HG03196 (cell line): Measurements from ENCODE around the gene NLN.
"Not testable (repeated sequence)": the region's sequence is repeated elsewhere in the genome, so short reads cannot be mapped to it uniquely, and the experiment has no call there.

Source experiments
- ATAC-seq: cut with Tn5 transposase; IDR thresholded peaks from one replicate; pipeline ENCODE4 v1.9.1; 2021; ENCODE audit not compliant: unreplicated experiment

Gene NLN

DNA sequence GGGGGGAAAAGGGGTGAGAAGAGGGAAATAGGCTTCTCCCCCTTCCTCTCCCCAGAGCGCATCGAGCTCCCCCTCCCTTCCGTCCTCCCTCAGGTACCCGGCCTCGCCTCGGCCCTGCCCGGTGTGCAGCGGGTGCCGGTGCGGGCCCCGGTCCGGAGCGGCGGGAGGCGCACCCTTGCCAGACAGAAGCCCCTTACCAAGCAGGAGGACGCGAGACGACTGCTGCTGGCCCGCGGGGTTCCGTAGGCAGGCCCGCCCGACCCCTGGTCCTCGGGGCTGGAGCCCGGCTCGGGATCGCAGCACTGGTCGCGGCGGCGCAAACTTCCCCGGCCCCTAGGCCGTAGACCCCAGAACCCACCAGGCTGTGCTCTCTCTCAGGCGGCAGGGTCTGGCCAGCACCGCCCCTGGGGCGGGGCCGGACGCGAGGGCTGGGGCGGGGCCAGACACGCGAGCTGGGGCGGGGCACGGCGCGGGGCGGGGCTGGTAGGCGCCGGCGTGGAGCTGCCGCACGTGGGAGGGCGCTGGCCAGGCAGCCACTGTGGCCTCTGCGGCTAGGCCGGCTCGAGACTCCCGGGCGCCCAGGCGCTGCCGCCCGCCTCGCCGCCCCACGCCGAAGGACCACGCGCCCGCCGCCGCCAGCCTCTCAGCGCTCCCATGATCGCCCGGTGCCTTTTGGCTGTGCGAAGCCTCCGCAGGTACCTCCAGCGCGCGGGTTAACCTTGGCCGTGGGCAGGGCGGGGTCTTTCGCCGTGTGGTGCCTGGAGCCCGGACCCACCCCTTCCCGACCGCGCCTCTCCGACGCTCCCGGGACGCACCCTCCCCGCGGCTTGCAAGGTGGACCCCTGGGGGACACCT, at the start of gene NLN, which contains the start of gene SGTB:
NLN (plus strand) TSS at position 486 of the 855 bp plus-strand sequence; CDS start at position 655, 169 bp downstream.
SGTB (minus strand) TSS at position 390 of the 855 bp plus-strand sequence. CDS start 1,302 bp downstream, outside the sequence.
- peak; percentile 82 for ATAC-seq

DNA sequence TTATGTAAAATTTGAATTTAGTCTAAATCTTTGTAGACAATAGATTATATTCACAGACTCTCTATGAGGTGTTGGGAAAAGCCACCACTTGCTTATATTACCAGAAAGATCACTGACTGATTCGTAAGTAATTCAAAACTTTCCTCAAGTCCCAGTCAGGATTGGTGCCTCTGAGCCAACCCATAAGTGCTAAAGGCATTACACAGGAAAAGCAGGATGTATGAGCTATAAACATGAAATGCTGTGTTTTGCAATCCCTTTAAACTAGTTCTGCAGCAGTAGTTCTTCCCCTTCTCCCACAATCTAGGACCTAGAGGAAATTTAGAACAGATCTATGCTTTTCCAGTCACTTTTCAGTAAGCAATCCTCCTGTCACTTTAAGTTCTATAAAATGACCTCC, 49.2 kb upstream of the NLN start:
- no peak for ATAC-seq

DNA sequence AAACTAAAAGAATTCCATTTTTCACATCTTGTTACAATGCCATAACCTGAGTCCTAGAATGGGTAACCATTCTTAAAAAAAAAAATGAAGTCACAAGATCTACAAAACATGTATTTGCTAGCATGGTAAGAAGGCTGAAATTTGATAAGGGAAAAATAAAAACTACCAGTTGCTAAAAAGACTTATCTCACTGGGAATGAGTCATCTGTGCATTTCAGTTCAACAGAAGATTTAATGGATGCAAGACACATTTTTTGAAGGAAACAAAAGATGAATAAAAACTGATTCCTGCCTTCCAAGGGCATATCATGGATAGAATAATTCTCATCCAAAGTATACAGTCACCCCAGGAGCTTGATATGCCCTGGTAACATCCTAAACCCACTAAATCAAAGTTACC, 47.3 kb upstream of the NLN start:
- no peak for ATAC-seq

DNA sequence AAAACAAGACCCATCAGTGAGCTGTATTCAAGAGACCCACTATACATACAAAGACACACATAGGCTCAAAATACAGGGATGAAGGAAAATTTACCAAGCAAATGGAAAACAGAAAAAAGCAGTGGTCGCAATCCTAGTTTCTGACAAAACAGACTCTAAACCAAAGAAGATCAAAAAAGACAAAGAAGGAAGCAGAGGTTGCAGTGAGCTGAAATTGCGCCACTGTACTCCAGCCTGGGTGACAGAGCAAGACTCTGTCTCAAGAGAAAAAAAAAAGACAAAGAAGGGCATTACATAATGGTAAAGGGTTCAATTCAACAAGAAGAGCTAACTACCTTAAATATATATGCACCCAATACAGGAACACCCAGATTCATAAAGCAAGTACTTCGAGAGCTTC, 45.9 kb upstream of the NLN start:
- ATAC-seq: not testable (repeated sequence)

DNA sequence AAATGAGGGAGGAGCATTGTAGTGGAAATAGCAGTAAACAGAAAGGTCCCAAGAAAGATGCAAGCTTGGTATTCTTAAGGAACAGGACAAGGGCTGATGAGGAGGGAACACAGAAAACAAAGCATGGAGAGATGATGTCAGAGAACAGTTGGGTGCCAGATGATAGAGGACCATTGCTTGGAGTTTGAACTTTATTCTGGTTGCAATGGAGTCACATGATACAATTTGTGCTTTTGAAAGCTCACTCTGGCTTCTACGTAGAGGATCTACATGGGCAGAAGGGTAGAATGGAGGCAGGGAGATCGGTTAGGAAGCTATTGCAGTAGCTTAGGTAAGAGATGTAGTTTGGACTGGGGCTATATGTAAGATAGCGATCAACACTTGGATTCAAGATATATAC, 39.9 kb upstream of the NLN start:
- no peak for ATAC-seq

DNA sequence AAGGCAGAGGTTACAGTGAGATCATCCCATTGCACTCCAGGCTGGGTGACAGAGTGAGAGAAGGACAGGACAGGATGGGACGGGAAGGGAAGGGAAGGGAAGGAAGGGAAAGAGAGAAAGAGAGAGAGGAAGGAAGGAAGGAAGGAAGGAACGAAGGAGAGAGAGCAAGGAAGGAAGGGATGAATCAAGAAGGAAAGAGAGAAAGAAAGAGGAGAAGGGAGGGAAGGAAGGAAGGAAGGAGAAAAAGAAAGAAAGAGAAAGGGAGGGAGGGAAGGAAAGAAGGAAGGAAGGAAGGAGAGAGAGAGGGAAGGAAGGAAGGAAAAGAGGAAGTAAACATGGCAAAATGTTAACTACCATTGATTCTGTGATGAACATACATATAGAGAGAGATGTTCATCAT, 28.9 kb upstream of the NLN start:
- ATAC-seq: no peak

DNA sequence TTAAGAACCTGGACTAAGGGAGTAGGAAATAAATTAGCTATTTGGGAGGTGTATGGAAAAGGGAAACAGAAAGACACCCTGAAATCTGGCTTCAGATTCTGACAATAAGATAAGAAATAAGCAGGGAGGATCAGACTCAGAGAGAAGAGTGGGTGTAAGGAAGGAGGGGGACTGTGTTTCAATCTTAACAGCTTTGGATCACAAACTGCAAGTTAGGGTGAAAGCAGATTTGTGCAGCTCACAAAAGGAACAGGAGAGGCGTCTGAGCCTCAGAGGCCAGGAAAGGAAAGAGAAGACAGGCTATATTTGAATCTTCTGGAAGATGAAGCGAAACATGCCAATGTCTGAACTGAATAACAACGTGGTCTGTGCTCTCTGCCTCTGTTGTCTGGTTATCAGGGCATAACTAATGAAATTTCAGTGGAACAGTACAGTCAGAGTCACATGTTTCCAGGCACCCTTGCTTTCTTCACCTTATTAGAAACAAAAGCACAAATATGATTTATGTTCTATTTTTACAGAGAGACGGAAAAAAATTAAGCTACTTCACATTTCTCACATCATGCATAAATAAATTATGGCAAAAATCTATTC, 26.7 kb upstream of the NLN start:
- no peak for ATAC-seq

DNA sequence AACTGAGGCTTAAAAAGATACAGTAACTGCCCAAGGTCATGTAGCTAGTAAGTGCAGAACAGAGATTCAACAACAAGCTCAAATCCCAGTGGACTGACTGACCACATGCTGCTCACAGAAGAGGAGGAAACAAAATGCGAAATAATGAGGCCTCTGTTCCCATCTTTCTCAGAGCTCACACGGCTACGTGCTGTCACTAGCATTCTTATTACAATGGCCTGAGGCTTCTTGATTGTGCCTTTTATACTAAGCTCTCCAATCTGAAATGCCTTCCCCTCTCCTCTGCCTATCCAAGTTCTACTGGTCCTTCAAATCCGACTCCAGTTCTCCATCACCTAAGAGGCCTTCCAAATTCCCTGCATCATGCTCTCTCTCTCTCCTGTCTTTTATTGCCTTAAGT, 26.1 kb upstream of the NLN start:
- ATAC-seq: no peak

DNA sequence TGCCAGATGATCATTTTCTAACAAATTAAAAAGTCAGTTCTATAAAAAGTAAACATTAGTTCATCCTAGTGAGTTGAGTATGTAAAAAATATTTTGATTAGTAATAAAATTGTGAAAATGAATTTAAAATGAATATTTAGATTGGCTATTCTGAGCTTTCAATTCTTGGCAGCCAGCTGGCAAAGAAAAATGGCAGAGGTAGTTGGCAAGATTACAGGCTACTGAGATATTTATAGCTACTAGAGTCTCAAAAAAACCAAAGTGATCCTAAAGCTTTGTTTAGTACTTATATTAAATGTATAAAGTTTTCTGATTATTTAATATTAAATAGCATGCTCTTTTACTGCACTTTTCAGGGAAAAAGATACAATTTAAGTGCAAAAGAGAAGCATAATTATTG, 25.1 kb upstream of the NLN start:
- no peak for ATAC-seq

DNA sequence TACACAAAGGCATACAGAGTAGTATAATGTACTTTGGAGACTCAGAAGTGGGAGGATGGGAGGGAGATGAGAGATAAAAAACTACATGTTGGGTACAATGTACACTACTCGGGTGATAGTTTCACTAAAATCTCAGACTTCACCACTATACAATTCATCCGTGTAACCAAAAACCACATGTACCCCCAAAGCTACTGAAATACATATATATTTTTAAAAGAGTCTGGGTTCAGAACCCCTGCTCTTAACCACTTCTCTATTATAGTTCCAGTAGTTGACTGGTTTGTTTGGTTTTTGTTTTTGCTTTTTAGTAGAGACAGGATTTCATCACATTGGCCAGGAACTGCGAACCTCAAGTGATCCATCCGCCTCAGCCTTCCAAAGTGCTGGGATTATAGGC, 22.7 kb upstream of the NLN start:
- no peak for ATAC-seq

DNA sequence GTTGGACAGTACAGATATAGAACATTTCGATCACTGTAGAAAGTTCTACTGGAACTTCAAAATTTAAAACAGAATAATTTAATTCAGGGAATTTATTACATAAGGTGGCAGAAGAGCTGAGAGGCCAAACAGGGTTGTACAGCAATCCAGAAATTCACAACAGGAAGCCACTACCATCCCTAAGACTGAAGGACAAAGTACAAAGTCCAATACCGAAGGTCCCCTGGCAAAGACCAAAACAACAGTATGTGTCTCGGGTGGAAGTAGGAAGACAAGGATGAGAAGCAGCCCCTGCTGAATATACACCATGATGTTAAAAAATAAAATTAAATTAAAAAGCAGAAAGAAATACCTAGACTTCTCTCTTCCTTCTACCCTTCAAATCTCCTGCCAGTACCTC, 20.0 kb upstream of the NLN start:
- ATAC-seq: no peak

DNA sequence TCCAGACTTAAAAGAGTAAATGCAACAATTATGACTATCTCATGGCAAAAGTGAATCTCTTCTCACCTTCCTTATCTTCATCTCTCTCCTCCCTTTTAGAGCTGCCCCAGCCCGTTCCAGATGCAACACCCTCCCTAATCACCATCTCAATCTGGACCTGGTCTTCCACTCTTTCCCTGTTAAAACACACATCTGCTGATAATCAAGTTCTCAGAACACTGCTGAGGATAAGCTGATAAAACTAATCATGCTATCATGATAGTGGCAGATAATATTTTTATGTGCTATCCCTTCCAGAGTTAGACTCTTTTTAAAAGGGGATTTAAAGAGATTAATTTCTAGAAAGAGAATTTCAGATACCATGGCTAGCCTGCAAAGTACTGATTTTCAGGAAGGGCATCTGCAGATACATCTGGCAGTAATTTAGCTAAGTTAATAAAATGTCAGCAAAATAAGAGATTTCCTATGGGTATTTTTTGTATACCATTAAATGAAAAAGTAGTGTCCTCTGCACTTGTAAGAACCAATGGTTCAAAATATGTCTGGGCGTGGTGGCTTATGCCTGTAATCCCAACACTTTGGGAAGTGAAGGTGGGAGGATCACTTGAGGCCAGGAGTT, 17.3 kb upstream of the NLN start:
- no peak for ATAC-seq

DNA sequence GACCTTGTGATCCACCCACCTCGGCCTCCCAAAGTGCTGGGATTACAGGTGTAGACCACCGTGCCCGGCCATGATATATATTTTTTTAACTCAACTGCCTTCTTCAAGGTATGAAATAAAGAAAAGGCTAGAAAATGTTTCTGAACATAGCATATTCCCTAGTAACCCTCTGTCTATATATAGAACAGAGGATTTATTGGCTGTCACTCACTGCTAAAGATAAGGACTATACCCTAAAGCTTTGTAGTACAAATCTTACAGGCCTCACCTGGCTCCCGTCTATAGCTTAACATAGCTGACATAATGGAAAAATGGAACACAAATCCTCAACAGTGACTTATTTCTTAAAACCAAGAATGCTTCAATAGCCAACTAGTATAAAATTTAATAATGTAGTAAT, 14.3 kb upstream of the NLN start:
- no peak for ATAC-seq

DNA sequence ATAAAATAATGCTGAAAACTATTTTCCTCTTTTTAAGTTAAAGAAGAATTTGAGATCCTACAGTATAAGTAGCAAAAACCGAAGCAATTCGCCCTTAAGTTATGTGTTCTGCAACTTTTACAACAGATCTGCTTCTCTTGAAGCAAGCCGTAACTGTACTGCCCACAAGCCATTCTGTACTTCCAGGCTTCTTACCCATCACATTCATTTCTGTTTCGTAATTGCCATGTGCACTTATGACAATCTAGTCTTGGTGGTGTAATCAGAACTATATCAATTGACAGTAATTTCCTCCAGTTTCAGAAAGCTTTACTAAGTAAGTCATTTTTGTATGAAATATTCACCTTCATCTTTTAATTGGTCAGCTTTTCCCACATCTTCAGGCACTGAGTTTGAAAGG, 13.9 kb upstream of the NLN start:
- no peak for ATAC-seq

DNA sequence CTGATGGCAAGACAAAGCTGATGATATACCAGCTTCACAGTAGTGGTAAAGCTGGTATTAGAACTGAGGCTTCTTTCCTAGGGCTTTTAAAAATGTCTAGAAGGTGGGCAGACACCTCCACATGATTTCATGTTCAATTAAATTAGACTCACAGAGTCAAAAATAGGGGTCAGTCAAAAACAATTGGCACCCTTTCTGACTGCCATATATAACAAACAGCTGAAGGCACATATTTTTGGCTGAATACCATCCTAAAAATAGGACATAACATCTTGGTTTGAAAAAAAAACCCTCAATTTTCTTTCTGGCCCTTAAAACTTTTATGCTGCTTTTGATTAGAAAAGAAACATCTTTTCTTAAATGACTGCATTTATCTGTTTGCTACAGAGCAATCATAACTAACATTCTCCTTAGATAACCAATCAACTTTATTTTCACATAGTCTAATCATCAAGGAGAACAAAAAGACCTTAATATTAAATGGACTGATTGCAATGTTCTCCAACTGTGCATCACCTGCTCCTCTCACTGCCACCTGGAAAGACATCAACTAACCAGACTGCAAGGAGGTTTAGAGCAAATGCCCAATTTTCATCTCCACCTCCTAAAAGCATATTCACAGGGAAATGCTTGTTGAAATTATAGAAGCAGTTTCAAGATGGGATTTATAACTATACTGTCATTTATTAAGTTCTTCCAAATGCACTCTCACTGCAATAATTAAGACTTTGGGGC, 3.3 kb upstream of the NLN start:
- no peak for ATAC-seq

DNA sequence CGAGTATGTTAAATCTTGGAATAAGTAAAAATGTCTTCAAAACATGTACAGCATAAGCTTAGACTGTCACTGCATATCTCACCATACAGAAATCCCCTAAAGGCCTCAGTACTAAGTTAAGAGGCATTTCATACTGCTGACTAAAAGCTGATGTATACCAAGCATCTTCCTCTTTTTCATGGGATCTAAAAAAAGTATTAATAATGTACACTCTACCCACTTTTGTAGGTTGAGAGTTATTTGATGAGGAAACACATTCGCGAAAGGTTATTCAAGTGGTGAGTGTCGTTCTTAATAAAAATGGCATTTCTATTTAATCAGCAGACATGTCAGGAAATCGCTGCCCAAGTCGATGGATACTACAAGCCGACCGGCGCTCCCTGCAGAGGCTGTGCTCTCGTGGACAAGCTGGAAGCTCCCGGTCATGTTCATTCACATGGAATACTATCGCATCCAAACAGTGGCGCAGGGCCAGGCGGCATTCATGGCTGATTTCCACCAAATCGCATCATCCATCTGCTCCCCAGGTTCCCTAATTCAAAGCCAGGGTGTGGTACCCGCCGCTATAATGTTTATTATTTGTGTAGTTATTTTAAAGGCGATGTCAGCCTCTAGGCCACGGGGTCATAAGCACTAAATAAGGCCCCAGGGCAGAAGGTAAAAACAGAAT, 820 bp upstream of the NLN start:
- ATAC-seq: no peak

DNA sequence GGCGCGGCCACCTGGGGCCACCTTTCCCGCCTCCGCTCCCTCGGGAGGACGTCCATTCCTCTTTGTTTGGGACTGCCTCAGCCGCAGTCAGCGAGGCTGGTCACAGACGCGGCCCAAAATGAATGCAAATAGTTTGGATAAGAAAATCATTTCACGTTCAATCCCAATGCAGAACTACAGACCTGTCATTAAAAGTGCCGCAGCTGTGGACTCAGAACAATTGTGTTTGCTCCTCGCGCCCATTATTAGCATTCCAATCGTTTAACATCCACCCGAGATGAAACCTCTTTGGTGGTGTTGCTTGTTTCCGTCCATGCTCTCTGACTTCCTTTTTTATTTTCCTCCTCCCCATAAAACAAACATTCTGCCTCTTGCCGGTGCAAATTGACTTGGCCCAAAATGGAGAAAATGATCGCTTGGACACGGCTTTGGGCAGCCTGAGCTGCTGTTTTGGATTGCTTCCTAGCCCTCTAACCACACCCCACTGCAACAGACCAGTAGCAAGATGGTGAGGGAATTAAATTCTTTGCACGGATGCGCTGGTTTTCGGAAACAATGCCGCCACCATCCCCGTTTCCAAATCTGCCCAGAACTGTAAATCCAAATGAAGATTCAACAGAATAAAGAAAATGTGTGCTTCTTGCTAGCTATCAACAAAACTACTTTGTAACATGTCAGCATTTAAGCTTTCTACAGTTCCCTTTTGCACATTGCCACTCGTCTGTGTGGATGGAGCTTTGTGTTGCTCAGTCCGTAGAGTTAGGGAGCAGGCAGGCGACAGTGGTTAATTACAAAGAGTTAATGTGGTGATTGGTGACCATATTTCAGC, 784 bp downstream of the NLN start:
- no peak for ATAC-seq

DNA sequence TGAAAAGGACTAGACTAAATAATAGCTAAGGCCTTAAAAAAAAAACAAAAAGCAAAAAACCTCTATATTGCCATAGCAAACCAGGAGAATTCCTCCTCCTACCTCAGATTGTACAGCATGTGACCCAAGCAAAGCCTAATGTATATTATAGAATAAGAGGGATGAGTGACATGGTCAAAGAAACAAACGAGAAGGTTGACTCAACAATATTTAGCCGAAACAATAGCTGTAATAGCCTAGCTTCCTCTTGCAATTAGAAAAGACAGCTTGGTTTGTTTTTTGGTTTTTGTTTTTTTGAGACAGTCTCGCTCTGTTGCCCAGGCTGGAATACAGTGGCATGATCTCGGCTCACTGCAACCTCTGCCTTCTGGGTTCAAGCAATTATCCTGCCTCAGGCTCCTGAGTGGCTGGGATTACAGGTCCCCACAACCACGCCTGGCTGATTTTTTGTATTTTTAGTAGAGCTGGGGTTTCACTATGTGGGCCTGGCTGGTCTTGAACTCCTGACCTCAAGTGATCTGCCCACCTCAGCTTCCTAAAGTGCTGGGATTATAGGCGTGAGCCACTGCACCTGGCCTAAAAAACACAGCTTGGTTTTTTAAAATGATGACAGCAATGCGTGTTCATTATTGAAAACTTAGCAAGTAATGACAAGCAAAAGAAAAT, 5.6 kb downstream of the NLN start:
- no peak for ATAC-seq

DNA sequence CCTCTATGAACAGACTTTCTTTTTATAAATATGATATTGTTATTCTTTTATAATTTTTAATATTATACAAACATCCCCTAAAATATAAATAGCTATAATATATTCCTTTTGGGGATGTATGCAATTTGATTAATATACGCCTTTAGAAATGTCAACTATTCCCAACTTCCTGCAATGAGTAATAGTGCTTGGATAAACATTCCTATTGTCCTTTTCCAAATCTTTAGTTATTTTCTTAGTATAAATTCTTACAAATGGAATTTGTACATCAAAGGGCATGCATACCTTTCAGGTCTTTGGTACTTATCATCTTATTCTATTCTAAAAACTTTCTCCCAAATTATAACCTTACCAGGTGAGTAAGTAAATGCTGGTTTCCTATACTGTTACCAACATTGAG, 6.2 kb downstream of the NLN start:
- ATAC-seq: no peak

DNA sequence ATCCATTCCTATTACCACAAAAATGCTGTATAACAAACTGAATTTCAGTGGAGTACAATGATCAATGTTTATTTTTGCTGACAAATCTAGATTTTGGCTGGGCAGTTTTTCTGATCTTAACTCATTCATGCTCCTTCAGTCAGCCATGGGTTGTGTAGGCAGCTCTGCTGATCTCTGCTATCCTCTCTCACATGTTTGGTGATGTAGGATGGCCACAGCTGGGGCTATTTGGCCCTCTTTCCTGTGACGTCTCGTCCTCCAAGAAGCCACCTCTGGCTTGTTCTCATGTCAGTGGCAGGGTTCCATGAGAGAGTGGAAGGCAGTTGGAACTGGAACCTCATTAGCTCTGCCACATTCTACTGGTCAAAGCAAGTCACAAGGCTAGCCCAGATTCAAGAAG, 8.9 kb downstream of the NLN start:
- no peak for ATAC-seq
